RPMI8226 (cell line): ENCODE results near the gene TSPAN18.

Experiments used
- DNase-seq: peaks from one replicate; pipeline ENCODE4 v3.0.0-alpha.2; 2015

The TSPAN18 gene

DNA sequence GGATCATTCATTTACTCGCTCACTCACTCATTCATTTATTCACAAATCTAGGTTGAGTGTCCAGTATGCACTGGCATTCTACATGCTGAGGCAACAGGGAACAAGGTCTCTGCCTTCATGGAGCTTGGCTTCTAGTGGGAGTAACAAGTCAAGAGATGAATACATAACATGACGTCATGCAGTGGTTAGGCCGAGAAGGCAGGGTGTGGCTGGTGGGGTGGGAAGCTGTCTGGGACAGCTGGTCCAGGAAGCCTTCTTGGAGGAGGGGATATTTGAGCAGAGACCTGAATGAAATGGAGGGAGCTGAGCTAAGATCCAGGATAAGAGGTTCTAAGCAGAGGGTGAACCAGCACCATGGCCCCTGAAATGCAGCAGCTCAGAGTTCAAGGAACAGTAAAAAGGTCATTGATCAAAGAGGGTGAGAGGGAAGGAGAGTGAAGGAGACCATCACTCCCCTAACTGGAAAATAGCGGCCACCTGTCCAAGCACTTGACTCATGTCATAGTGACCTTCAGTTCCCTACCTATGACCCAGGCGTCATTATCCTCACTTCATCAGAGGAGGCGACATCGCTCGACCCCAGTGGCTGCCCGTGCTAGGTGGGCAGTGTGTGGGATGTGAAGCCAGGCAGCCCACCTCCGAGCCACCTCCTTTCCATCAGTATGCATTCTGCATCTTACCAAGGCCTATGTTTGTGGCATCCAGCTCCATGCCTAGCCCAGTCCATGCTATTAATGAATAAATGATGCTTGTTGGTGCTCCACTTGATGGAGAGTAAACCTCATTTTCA lies 105.0 kb downstream of the TSPAN18 start:
- no peak for DNase-seq

DNA sequence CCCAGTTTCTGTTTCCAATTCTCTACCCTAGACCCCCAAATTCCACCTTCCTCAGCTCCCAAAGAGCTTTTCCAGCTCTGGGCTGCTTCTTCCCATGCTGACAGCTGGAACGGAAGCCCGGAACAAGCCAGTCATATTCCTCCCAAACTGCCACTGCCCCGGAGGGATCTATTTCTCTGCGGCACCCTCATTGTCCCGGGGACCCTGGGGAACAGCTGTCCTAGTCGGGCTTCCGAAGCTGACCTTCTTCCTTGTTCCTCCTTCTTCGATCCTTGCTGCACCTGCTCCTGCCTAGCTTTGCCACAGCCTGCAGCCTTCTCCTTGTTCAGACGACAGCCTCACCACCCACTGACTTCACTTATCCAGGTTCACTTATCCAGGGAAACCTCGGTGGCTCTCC lies 105.7 kb downstream of the TSPAN18 start:
- DNase-seq, result no peak

DNA sequence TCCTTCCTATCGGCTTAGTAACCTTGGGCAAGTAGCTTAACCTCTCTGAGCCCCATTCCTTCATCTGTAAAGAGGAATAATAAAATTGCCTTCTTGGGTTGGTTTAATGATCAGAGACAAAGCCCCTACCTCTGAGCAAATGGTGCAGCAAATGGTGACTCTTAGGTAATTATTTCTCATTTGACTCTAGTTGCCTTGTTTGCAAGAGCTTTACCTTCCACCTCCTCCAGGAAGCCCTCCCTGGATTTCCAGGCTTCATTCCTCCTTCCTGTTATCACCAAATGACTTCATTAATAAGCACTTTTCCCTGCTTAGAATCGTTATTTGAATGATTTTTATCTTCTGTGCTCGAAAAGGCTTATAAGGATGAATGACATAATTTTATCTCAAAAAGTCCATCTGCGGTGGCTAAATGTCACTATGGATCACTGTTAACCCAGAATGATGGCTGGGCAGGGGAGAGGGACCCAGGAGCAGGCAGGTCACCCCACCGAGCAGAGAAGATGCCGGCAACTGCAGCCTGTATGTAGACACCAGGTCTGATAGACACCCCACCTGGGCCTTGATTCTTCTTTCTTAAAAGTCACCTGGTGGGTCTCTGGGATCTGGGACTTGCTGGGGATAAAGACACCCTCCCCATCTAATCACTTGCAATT lies 106.6 kb downstream of the TSPAN18 start:
- no peak for DNase-seq

DNA sequence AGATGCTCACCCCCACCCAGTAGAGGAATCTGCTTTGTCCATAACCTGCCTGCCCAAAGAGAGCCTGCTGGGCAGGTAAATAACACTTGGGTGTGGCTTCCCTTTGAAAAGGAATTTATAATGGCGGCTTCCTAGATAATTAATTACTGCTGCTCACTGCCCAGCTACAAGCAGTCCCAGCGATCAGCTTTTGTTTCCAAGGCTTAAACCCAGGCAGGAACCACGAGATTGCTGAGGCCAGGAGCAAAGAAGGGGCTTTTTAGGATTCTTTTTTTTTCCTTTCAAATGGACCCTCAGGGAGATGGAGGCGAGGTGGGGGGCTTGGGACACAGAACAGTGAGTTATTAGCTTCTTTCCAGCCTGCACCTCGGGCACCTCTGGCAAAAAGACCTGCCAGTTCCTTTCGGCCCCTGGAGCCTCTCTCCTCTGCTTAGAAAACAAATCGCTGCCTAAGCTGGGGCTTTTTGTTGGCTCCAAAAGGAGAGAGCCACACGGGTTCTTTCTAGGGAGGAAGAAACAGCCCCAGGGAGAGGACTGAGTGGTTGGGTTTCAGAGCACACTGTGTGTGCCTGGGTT lies 107.2 kb downstream of the TSPAN18 start:
- no peak for DNase-seq

DNA sequence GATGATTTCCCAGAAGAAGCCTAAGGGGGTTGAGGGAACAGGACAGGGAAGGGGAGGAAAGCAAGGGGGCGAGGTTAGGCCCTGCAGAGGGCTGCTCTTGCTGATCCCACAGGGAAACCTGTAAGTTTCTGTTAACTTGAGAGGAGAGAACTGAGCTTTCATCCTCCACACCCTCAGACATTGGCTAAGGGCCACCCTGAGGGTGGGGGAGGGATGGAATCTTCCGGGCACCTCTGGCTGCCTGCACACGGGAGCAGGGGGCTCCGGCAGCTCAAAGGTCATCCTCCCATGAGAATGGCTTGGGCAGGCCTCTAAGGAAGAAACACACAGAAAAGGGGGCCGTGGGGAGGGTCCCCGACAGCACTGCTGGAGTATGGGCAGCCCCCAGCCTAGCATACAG lies 108.1 kb downstream of the TSPAN18 start:
- DNase-seq, result no peak

DNA sequence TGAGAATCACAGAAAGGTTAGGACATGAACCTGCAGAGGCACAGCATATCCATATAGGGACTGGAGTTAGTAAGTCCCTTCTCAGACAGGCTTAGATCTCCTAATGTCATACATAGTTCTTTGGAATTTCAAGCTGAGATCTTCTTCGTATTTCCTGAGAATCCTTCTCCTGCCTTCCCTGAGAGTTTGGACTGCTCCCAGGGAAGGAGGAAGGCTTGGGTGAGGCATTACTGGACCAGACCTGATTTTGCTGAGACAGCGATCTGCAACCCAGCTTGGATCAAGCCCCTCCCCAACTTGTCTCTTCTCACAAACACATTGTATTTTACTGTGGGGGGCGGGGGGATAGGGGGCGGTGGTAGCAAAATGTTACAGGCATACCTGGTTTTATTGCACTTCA lies 108.5 kb downstream of the TSPAN18 start:
- DNase-seq, result no peak

DNA sequence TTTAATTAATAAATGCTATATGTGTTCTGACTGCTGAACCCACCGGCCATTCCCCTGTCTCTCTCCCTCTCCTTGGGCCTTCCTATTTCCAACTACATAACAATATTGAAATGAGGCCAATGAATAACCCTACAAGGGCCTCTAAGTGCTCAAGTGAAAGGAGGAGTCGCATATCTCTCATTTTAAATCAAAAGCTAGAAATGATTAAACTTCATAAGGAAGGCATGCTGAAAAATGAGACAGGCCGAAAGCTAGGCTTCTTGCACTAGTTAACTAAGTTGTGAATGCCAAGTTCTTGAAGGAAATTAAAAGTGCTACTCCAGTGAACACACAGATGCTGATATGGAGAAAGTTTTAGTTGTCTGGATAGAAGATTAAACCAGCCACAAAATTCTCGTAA lies 109.2 kb downstream of the TSPAN18 start:
- no peak for DNase-seq

DNA sequence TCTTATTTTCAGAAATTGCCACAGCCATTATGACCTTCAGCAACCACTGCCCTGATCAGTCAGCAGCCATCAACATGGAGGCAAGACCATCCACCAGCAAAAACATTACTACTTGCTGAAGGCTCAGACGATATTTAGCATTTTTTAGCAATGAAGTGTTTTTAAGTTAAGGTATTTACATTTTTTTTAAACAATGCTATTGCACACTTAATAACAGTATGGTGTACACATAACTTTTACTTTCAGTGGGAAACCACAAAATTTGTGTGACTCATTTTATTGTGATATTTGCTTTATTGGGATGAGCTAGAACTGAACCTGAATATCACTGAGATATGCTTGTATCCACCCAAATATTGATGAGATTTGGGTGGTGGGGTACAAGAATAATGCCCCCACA lies 110.9 kb downstream of the TSPAN18 start:
- no peak for DNase-seq

DNA sequence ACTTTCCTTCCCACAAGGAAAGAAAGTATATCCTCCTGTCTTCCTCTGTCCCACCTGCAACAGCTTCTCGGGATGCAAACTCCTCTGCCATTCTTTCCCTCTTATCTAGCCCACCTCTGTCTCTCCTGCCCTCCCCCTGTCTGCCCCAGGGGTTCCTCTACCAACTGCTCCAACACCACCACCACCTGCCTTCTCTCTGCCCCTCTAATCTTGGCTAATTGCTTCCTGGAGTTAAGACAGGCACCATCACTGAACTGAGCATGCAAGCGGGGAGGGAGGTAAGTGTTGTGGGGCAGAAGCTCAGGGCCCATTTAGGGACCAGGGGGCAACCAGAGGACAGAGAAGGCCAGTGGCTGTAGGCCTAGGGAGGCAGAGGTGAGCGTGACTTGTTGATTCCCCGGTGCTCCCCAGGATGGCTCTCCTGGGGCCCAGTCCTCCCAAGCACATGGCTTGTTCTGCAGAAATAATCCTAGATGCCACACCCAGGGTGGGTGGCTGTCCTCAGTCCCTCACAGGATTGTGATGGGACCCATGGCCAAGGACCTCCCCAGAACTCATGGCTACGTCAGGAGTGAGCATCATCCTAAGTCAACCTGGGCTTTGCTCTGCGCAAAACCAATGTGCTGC lies 112.8 kb downstream of the TSPAN18 start:
- no peak for DNase-seq

DNA sequence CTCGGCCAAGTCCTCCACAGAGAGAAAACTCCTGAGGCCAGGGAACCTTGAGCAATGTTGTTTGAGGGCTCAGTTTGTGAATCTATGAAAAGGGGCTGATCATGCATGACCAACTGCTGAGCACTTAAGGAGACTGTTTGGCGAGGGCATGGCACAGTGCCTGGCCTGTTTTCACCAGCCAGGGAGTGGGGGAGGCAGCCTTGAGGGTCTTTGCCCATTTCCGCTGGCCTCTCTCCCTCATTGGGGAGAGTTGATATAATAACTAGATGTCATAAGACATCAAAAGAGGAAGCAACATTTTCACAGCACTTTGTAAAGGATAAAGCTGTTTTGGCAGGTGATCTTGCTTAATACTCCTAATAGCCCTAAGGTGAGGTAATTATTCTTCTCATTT lies 113.3 kb downstream of the TSPAN18 start:
- DNase-seq, result no peak

DNA sequence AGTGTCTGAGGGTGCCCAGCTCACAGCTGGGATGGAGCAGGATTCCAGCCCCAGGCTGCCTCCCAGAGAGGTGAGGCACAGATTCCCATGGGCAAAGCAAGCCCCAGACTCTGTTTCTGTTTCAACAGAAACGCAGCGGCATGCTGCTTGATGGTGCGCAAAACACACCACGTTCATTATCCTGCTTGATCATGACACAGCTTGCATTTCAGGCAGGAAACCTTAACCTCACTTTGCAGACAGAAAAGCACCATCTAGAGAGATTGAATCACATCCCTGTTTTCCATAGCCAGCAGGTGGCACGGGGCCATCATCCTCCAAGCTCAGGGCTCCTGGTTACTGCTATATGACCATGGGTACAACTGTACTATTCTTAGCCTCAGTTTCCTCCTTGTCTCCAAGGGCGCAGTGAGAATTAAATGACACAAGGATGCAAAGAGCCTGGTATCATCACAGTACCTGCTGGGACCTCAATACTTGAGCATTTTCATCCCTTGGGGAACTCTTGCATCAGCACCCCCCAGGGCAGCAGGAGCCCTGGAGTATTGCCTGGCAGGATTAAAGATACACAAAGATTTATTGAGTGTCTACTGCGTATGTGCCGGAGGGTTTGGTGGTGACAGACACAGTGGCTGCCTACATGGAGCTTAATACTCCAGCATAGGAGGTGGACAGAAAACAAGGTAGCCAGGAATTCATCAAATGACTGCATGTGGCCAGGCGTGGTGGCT lies 113.9 kb downstream of the TSPAN18 start:
- no peak for DNase-seq

DNA sequence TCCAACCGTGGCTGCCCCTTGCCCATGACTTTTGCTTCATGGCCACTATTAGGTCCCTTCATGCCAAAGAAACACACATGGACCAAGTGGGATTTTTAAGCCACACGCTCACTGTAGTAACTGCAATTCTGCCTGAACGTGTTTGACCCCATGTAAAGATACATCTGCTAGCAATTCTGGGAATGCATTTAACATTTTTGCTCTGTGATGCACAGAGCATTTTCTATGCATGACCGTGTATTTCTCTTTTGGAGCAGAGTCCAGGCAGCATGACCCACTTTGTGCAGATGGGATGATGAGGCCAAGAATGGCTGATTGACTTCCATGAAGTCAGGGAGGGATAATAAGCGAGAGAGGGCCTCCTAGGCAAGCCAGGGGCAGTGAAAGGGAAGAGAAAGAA lies 115.5 kb downstream of the TSPAN18 start:
- DNase-seq, result no peak

DNA sequence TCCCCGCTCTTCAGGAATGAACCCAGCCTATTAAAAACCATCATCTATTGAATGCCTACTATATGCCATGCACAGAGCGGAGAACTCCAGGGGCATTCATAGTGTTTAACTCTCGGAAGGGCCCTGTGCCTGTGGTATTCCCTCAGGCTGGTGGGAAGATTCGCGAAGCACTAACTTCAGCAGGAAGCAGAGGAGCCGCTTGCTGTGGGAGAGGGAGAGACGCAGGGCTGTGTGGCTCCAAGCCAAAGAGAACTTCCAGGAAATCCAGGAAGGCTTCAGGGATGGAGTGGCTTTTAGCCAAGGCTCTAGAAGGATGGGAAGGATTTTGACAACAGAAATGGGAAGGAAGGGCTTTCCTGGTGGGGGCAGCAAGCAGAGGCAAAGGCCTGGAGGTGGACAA lies 120.1 kb downstream of the TSPAN18 start:
- DNase-seq, result no peak

DNA sequence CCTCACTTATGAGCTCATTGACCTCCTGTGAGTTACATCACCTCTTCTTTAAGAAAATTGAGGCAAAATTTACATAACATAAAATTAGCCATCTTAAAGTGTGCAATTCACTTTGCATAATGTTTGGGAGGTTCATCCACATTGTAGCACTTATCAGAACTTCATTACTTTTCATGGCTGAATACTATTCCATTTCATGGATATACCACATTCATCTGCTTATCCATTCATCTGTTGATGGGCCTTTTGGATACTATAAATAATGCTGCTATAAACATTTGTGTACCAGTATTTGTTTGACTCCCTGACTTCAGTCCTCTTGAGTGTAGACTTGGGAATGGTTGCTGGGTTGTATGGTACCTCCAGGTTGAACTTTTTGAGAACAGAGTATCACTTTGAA lies 120.6 kb downstream of the TSPAN18 start:
- DNase-seq, result no peak

DNA sequence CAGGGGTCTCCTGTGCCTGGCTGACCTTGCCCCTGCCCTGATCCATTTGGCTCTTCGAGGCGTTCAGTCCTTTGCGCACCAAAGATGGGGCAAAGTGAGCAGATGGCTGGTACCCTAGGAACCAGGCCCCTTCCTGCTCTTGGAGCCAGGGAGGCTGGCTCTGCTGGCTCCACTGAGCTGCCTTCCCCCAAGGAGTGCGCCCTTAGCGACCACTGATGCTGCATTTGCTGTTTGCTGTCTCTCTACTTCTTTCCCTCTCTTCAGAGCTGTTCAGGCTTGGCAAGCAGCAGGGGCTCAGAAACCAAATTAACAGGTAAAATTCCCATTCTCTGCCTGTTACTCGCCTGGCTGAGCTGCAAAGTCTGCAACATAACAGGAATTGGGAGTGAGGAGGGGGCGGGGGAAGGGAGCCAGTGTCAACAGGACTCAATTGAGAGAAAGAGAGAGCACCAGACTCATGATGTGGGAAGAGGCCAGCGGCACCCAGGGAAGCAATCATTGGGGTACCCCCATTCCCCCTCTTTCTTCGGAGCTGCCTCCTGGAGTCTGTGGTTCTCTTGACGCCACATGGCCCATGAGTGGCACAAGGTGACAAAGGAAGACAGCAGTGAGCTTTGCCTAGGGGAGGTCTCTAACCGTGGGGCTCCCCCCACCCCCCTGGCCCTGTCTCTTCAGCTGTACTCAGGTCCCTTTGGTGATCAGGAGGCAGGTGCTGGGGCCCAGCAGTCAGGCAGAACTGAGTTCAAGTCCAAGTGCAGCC lies 121.6 kb downstream of the TSPAN18 start:
- DNase-seq, result no peak

DNA sequence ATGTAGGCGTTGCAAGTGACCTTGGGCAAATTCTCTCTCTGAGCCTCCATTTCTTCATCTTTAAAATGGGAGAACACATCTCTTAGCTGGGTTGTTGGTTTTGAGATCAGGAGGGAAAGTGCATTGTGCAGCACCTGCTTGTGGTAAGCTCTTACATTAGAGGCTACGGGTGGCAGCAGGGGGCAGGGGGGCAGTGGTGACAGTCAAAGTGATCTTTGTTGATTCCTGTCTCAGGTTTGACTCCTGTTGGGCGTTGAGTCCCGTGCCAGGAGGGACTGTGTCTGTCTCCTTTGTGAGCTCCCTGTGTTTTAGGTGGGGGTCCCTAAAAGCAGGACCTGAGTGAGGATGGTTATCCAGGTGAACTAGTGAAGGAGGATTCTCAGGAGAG lies 122.2 kb downstream of the TSPAN18 start:
- no peak for DNase-seq

DNA sequence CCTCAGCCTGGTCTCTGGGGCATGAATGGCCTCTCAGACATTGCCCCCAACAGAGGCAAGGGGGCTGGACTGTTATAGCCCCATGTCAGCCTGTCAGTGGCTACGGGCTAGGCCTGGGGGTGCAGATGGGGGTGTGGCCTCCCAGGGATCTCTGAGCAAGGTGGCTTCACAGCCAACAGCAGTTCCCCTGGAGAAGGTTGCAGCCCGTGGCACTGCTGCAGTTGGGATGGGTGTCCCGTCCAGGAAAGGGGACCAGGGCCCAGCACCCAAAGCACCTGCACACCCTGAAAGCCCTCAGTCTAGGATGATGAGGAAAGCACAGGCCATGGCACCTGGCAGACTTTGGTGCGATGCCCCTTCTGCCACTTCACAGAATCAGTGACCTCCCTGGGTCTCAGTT lies 122.7 kb downstream of the TSPAN18 start:
- DNase-seq, result no peak

DNA sequence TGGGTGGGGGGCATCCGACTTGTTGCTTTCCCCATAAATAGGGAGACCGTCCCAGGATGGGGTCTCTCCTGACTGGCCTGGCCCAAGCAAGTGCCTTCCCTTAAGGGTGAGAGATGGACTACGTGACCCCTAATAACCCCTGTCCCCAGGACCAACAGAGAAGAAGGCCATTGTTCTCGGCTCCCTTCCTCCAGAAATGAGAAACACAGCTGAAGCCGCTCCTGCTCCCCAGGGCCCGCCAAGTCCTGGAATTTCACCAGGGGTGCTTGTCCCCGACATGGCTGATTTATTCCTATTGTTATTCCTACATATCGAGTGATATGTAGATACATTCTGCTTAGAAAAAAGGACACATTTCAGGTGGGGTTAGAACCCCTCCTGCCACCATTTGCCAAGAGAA lies 123.2 kb downstream of the TSPAN18 start:
- no peak for DNase-seq

DNA sequence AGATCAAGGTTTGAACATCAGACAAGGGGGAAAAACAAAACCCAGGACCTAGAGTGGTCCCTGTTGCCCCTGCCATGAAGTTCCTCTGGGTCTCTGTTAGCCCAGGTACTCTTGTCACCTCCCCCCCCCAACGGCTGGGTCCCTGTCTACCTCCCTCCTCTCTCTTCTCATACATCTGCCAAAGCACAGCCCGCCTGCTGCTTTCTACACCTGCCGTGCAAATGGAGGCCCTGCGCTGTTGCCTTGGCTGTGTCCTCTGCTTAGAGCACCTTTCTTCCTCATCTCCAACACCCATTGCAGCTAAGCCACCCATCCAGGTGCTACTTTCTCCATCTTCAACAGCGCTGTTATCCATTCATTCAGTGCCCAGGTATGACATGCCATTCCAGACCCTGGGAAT lies 124.7 kb downstream of the TSPAN18 start:
- no peak for DNase-seq

DNA sequence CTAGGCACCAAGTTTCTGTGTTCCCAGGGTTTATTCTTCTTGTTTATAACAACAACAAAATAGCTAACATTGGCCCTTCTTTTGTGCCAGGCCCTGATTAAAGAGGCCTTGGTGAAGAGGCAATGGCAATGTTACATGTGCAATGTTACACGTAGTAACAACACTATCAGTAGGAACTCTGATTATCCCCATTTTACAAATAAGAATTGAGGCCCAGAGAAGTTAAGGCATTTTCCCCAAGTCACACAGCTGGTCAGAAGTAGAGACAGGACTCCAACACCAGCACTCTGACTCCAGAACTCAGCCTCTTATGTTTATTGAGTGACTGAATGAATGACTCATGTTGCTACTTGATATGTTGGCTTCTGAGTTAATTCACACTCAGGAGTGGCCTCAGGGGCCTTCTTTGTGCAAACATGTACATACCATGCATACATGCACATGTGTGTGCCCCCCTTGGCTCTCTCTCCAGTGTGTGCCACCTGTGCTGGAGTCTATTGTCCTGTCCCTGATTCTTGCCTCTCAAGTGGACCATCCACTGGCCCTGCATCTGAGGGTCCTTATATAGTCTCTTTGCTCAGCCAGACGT lies 125.5 kb downstream of the TSPAN18 start:
- DNase-seq, result no peak

DNA sequence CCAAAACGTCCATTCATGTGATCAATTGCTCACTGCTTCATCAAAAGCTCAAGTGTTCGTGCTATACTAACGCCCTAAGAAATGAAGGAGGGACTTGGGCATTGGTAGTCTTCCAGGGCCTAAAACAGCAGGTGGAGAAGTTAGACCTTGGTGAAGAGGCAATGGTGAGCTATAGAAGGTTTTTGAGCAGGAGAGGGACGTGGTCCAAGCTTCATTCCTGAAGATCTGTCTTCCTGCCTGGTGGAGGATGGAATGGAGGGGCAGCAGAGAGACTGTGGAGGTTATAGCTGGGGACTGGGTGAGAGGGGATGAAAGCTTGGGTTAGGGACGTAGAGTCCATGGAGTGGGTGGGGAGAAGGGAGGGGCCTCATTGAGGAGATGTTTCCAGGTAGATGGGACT lies 126.2 kb downstream of the TSPAN18 start:
- no peak for DNase-seq

DNA sequence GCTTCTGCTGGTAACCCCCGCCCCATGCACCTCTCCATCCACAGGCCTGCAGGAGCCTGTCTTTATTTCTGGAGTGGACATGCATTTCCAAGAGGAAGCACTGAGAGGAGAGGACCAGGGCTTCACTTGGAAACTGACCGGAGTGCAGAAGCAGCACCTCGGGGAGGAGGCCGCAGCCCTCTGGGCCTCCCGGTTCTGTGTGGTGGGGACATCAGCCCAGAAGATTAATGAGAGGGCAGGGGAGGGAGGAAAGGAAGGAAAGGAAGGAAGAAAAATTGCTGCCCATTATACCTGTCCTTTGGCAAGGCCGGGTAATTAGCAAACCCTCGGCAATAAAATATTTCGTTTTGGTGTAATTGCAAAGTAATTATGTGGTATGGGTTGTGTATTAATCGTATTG lies 126.9 kb downstream of the TSPAN18 start:
- no peak for DNase-seq
